Ishikawa (cell line): ENCODE data around the gene MMS19.

Source experiments
- EP300 ChIP-seq: IDR thresholded peaks from 2 replicates; pipeline ENCODE4 v1.6.1; 2012; ENCODE audit warnings: borderline replicate concordance
- RAD21 ChIP-seq: IDR thresholded peaks from 2 replicates; pipeline ENCODE4 v1.6.1; 2012; ENCODE audit warnings: low read depth
- TAF1 ChIP-seq: IDR thresholded peaks from 2 replicates; pipeline ENCODE4 v1.6.1; 2012; ENCODE audit warnings: low read depth, mild to moderate bottlenecking
- TEAD4 ChIP-seq: IDR thresholded peaks from 2 replicates; pipeline ENCODE4 v1.6.1; 2012
- YY1 ChIP-seq: IDR thresholded peaks from 2 replicates; pipeline ENCODE4 v1.6.1; 2012; ENCODE audit warnings: low read depth

DNA sequence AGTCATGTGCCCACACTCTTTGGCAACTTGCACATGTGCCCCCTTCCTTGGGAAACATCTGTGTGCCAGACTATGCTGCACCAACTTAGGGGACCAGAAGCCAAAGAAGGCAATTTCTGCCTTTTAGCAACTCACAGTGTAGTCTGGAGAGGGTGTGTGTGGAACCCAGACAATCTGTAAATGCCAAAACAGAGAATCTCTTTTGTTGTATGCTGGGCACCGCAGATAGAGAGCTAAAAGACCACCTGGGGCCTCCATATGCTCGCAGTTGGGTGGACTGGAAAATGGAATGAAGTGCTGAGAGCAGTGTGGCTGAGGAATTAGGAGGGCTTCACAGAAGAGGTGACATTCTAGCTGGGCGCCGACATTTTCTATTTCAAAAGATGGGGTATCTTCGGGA, 26.9 kb upstream of the MMS19 start:
- TF ChIP-seq EP300 = no peak
- no peak for TF ChIP-seq YY1
- TF ChIP-seq TAF1 = no peak
- no peak for TF ChIP-seq RAD21
- no peak for TF ChIP-seq TEAD4
